GM12874 (cell line): Measurements from ENCODE around the gene ZNF710.

Experiments
- CTCF ChIP-seq: IDR thresholded peaks from 2 replicates; pipeline ENCODE4 v1.5.1; 2011; ENCODE audit warnings: low read depth, mild to moderate bottlenecking, control low read depth, low read length, moderate library complexity; ENCODE audit not compliant: insufficient read depth

ZNF710 gene

GRCh38 chr15:90004671-90005070 lies 3.5 kb downstream of the ZNF710 start:
- no peak for TF ChIP-seq CTCF

GRCh38 chr15:90006217-90007075 lies 5.3 kb downstream of the ZNF710 start:
- no peak for TF ChIP-seq CTCF

- no peak for TF ChIP-seq CTCF
Observed at GRCh38 chr15:90007076-90007460, 5.9 kb downstream of the ZNF710 start.

- TF ChIP-seq CTCF, result no peak
Observed at GRCh38 chr15:90008607-90009006, 7.5 kb downstream of the ZNF710 start.

GRCh38 chr15:90009301-90010022 lies 8.3 kb downstream of the ZNF710 start:
- TF ChIP-seq CTCF, result no peak

GRCh38 chr15:90011705-90012104 lies 10.6 kb downstream of the ZNF710 start:
- no peak for TF ChIP-seq CTCF

GRCh38 chr15:90013503-90013937 lies 12.4 kb downstream of the ZNF710 start:
- no peak for TF ChIP-seq CTCF
